HG03060 (cell line): ENCODE measurements around the gene LRRC37A.
"Not testable (repeated sequence)": the region's sequence is repeated elsewhere in the genome, so short reads cannot be mapped to it uniquely, and the experiment has no call there.

Experiments
- ATAC-seq: cut with Tn5 transposase; IDR thresholded peaks from one replicate; pipeline ENCODE4 v1.9.1; 2021; ENCODE audit warnings: low read depth, moderate number of reproducible peaks; ENCODE audit not compliant: unreplicated experiment

Gene LRRC37A

DNA sequence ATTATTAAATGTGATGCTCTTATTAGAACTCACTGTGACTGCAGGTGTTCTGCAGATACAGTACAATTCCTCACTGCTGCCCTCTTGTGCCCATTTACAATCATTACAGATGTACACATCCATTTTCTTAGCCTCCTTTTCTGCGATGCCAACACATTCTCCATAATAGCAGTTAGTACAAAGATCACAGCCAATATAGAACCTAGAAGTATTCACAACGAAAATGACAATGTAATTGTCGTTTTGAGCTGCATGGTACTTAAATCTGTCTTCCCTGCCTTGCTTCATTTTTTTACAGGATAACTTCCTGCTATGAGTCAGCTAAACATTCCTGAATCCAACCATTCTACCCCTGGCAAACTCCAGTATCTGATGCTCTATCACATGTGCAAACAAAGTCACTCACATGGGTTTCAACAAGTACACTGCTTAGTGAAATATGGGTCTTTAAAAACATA is 8.1 kb upstream of the LRRC37A start:
- peak; percentile 42 for ATAC-seq

DNA sequence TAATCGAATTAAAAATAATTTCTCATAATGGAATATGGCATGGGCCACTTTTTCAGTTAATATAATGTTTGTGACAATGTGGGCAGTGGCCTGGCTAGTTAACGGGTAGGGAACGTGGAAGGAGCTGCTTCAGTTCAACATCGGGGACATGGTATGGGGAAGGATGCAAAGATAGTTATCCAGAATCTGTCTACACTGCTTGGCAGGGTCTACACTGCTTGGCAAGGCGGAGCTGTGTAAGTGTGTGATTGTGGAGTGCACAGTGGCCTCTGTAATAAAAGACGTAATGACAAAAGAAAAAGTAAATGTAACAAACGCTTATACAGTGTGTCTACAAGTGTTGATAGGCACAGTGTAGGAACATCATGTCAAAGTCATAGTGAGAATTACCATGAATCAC is 7.3 kb upstream of the LRRC37A start:
- ATAC-seq, result not testable (repeated sequence)

DNA sequence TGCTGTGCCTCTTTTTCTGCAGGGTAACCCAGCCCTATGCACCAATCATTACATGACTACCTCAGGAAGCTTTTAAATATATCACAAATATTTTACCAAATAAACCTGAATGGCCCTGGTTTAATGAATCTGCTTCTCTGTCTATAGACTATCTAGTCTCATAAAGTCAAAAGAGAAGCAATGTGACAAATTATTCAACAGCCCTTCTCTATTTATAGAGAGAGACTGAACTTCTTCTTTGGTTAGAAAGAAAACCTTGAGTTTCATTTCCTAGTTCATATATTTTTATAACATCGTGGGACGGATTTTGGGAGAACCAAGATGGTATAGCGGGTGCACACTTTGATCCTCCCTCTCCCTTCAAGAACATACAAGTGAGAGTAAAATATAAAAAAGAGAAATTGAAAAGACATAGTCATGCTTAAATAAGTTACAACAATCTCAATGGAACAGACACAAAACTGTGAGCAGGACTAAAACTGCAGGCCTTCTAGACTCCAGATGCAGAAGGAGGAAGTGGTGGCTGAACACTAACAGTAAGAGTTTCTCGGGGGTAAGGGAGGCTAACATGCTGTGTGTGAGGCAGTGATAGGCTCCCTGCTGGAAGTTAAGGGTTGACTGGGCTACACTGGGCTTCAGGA is 3.9 kb upstream of the LRRC37A start:
- peak; percentile 61 for ATAC-seq

DNA sequence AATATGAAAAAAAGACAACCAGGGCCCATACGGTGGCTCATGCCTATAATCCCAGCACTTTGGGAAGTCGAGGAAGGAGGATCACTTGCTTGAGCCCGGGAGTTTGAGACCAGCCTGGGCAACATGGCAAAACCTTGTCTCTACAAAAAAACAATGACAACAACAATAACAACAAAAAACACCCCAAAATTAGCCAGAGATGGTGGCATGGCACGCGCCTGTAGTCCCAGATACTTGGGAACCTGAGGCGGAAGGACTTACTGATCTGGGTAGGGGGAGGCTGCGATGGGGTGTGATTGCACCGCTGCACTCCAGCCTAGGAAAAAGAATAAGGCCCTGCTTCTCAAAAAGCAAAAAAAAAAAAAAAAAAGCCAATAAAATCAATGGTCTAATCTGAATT is 3.3 kb upstream of the LRRC37A start:
- not testable (repeated sequence) for ATAC-seq

DNA sequence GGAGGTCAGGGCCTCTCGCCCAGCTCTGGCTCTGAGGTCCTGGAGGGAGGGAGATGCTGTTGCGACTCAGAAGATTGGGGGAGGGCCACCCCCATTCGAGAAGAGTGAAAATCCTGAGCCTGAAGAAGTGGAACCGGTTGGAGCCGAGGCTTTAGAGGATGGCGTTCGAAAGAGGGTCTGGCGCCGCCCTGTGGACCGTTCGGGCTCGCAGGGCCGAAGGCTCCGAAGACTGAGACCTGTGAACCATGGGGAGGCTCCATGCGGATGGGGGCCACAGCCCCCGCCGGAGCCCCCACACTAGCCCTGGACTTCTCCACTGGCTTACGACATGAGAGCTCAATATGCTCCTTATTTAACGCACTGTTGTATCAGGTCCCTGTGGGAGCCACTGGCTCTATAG is 46.3 kb downstream of the LRRC37A start:
- not testable (repeated sequence) for ATAC-seq

DNA sequence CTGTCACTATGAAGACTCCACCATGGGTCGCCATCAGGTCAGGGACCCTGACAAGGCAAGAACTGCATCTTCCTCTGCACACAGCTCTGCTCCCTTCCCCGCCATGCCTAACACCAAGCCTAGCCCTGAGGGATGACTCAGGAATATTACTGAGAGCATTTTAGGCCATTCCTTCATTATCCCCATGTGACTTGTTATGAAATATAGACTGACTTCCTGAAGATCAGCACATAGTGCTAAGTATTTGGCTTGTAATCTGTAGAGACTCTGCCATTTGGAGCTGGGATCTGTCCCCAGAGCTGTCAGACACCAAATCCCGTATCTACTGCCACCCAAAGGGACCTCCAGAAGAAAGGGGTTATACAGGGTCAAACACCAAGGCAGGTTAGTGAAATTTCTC is 47.2 kb downstream of the LRRC37A start:
- ATAC-seq, result not testable (repeated sequence)

DNA sequence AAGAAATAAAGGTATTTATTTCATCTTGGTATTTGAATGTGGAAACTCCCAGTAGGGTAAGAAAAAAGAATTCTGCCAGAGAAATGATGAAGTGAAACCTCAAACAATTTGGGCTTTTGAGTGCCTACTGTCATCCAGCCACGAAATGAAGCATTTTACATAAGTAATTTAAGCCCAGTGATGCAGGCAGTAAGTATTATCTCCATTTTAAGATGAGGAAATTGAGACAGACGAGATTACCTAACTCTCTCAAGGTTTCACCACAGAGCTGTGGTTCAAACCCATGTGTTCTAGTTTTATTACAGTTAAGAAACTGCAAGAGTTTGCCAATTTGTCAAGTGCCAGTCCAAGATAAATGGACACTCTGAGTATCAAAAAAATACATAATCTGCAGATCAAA is 53.4 kb downstream of the LRRC37A start:
- ATAC-seq, result peak; percentile 57

DNA sequence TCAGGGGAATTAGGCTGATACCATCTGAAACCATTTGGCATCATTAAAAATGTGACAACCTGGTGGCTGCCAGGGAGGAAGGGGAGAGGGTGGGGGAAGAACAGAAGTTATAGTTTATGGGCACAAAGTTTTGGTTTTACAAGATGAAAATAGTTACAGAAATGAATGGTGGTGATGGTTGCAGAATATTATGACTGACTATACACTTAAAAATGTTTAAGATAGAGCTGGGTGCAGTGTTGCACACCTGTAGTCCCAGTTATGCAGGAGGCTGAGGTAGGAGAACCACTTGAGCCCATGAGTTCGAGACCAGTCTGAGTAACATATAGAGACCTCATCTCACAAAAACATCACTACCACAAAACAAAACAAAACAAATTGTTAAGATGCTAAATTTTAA is 54.1 kb downstream of the LRRC37A start:
- ATAC-seq, result not testable (repeated sequence)

DNA sequence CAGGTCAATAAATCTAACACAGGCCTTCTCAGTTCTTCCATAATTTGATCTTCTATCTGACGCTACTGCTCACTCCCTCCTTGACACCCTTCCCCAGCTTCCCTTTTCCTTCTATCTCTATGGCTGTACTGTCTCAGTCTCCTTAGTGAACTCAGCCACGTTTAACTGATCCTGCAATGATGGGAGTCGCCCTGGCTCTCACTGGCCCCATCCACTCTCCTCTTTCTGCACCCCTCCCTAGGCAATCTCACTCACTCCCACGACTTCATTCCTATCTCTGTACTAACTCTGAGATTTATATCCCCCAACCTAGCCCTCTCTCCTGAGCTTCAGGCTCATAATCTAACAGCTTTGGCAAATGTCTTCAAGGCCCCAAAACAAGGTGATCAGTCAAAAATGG is 58.9 kb downstream of the LRRC37A start:
- ATAC-seq, result not testable (repeated sequence)

DNA sequence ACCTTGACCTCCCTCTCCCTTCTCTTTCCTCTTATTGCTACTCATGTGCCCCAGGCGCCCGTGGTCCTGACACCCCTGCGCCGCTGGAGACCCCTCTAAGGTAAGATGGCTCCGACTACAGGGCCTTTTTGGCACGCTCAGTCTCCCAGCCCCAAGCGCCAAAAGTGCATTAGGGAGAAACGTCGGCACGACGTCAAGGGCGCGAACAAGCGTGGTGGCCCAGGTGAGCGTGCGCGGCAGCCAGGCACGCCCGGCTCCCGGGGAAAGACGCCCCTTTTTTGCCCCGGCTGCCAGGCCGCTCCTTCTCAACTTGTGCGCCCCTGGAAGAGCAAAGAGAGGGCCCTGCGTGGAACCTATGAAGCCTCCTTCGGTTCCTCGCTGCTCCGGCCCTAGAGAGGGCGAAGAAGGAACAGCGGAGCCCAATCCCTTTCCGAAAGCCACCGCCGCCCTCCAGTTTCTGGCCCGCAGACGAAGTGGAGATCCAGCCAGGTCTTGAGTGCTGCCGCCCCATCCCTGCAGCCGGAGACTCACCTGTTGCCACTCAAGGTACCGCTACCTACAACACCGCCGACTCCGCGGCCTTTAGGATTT is 66.3 kb downstream of the LRRC37A start:
- ATAC-seq, result not testable (repeated sequence)

DNA sequence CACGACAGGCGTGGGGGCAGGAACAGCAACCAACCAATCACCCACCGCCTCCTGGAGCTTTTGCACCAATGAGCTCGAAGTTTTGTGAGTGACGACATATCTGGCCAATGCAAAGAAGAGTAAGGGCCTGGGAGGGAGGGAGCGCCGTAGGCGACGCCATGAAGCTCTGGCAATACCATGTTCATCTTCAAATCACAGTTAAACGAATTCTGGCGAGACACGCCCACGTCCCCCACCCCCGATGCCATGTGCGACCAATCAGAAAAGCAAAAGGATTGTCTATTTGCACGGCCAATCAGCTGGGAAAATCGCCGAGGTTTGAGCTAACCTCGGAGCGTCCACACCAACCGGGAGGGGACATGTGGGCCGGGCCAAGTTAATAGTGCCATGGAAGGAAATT is 66.8 kb downstream of the LRRC37A start, which contains the start of gene ARL17B:
TSS of gene ARL17B (minus strand) at position 12 of the 400 bp plus-strand sequence. CDS start 3,369 bp downstream, outside the sequence.
- ATAC-seq, result not testable (repeated sequence)

DNA sequence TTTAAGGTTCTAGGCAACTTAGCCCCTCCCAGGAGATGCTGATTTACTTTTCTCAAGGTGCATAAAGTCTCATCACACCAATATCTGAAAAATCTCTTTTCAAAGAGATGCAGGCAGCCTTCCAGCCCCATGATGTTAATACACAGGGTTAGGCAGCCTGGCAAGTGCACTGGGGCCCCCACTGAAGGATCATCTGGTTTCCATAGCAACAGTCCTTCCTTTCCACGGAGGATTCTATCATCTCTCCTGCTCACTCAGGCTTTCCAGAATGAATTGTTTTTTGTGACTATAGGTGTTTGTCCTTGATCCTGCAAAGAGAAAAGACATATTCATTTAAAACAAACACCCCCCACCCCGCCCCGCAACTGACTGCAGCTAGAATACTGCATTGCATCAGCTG is 72.6 kb downstream of the LRRC37A start:
- not testable (repeated sequence) for ATAC-seq

DNA sequence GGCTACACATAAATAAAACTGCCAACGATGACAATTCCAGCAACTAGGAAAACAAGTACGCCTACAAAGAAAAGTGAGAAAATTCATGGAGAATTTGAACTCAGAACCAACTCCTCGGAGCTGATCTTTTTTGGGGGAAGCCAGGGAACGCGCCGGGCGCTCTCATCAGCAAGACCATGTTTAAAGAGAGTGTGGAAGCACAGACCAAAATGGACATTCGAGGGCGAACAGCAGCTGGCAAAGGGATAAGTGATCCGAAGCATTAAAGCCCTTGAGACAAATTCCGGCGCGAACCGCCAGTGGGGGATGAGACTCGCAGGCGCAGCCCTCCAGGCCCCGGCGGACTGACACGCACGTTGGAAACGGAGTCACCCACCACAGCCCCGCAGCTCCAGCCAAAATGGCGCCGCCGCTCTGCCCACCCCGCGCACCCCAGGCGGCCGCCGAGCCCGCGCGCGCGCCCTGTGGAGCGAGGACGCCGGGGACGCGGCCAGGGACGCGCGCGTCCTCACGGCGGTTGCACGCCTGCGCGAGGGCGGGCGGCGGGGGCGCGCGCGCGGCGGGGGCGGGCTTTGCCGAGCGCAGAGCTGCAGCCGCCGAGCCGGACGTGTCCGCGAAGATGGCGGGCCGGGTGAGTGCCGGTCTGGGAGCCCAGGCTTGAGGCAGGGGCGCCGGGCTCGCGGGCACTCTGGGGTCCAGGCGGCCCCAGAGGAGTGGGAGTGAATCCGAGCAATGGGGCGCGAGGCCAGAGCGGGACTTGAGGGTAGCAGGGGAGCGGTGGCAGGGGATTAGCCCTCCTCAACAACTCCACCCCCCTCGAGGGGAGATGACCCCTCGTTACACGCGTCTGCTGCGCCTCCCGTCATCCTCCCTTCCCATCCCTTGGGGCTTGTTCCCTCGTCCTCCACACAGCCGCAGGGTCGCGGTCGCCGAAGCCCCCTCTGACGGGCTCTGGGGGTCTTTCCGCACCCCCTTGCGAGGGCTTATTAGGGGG is 77.6 kb downstream of the LRRC37A start:
- not testable (repeated sequence) for ATAC-seq

DNA sequence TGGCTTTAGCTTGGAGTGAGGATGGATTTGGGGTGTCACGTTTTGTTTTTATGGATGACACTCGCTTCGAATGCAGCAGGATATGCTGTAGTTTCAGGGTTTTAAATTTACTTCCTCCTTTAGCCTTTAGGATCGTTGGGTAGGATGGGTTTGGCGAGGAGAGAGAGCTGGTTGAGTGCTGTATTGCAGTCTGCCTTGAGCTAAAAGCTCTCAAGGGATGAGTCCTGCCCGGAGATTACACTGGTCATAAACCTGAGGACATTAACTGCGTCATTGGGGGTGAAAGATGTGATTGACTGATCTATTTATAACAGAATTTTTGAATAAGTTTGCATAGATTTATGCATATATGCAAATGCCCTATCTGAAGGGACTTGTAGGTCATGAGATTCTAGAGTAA is 78.5 kb downstream of the LRRC37A start:
- ATAC-seq, result not testable (repeated sequence)

DNA sequence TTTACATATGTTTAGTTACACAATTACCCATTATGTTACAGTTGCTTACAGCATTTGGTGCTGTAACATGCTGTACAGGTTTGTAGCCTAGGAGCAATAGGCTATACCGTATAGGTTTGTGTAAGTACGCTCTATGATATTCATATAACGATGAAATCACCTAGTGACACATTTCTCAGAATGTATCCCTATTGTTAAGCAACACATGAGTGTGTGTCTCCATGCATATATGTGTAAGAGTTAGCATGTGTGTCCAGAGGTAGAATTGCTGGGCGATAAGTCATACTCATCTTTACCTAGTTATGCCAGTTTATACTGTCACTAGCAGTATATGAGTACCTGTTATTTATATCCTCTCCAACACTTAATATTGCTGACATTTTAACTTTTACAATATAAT is 88.2 kb downstream of the LRRC37A start:
- not testable (repeated sequence) for ATAC-seq

DNA sequence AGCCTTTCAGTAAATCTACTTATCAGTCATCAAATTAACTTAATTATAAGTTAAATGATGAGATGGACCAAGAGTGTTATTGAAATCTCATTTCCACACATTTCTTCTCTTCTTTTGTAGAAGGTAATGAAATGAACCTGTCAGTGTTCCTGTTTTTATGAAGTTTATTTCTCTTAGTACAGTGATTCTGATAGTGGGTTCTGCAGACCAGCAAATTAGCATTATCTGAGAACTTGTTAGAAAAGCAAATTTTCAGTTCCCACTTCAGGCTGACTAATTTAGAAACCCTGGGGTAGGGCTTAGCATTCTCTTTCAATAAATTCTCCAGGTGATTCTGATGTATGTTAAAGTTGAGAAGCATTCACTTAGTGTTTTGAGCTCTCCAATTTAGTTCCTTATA is 90.6 kb downstream of the LRRC37A start:
- ATAC-seq, result not testable (repeated sequence)
